GM12878 (cell line): ENCODE measurements around the gene F2RL1. TPM values are rescaled to one million over a fixed set of nuclear protein-coding genes. Genes with fewer than 3 reads are reported as not detected.
"Not testable (repeated sequence)": the region's sequence is repeated elsewhere in the genome, so short reads cannot be mapped to it uniquely, and the experiment has no call there.

ENCODE experiments used
- ATAC-seq: fragments of 200-7000 bp; cut with Tn5 transposase; 3 replicates; pipeline ENCODE4 v1.9.1; 2020; ENCODE audit warnings: mild to moderate bottlenecking, moderate library complexity
- BruUV-seq: library from RNA; stranded (reverse); fragments of 400-500 nt; replicated peaks from 2 replicates; lab custom pipeline; 2021; lab: Mats Ljungman, UMichigan
- CTCF ChIA-PET: fragments of 300-600 bp; sonication (Branson Sonifier 250); formaldehyde crosslinking; extraction: SDS; loops from one replicate; lab custom pipeline; 2021; ENCODE audit warnings: inconsistent platforms; lab: Yijun Ruan, JAX
- POLR2A ChIA-PET: fragments of 350-600 bp; formaldehyde crosslinking; extraction: SDS; loops from one replicate; lab custom pipeline; 2021; ENCODE audit warnings: inconsistent platforms; lab: Charles Lee
- RAD21 ChIA-PET: fragments of 300-600 bp; sonication (Branson Sonifier 250); formaldehyde crosslinking; loops from one replicate; lab custom pipeline; 2023; ENCODE audit warnings: antibody characterized with exemption; ENCODE audit not compliant: unreplicated experiment; lab: Charles Lee
- SMC1A ChIA-PET: fragments of 300-600 bp; sonication (Branson Sonifier 250); formaldehyde crosslinking; loops from one replicate; lab custom pipeline; 2023; ENCODE audit not compliant: unreplicated experiment, uncharacterized antibody; lab: Charles Lee
- DNase-seq: peaks from one replicate; pipeline ENCODE4 v3.0.0-alpha.2; 2011; ENCODE audit warnings: low read depth, low spot score
- FAIRE-seq: peaks from 3 replicates; lab custom pipeline; 2011; peaks lifted over from hg19 to GRCh38; lab: Jason Lieb, UNC
- H2AFZ ChIP-seq: 2 replicates; pipeline ENCODE4 v1.6.0; 2011; ENCODE audit warnings: low read depth, low read length, control low read depth; ENCODE audit not compliant: control insufficient read depth
- H3K27ac ChIP-seq: 2 replicates; pipeline ENCODE4 v1.5.1; 2011; ENCODE audit warnings: control low read depth; ENCODE audit not compliant: control insufficient read depth, insufficient read depth
- H3K27me3 ChIP-seq, 2 experiments: replicated peaks in 1 of 2; 2 replicates each; pipeline versions ENCODE4 v1.6.0 to v1.6.1; 2011; ENCODE audit warnings: low read length in 1 of 2; ENCODE audit not compliant: control insufficient read depth in 2 of 2, insufficient read depth in 2 of 2
- H3K36me3 ChIP-seq, 2 experiments: 2 replicates each; pipeline ENCODE4 v1.5.1; 2011; ENCODE audit warnings: low read length in 1 of 2; ENCODE audit not compliant: control insufficient read depth in 2 of 2, insufficient read depth in 2 of 2
- H3K4me1 ChIP-seq: 2 replicates; pipeline ENCODE4 v1.6.1; 2011; ENCODE audit warnings: mild to moderate bottlenecking, low read length, moderate library complexity, mixed read lengths; ENCODE audit not compliant: control insufficient read depth, insufficient read depth
- H3K4me2 ChIP-seq: 2 replicates; pipeline ENCODE4 v1.6.0; 2011; ENCODE audit warnings: control low read depth; ENCODE audit not compliant: control insufficient read depth, insufficient read depth
- H3K4me3 ChIP-seq: fragments of 200-600 bp; sonication (generic); 2 replicates; pipeline ENCODE4 v1.5.1; 2016
- H3K79me2 ChIP-seq: 2 replicates; pipeline ENCODE4 v1.6.0; 2011; ENCODE audit warnings: low read length; ENCODE audit not compliant: control insufficient read depth, insufficient read depth
- H3K9ac ChIP-seq: 2 replicates; pipeline ENCODE4 v1.8.0; 2011; ENCODE audit warnings: low read length, control low read depth, mixed read lengths; ENCODE audit not compliant: control insufficient read depth, insufficient read depth
- H3K9me3 ChIP-seq: replicated peaks from 3 replicates; pipeline ENCODE4 v1.5.1; 2011; ENCODE audit warnings: mild to moderate bottlenecking, low read length; ENCODE audit not compliant: control insufficient read depth, insufficient read depth
- H4K20me1 ChIP-seq: 2 replicates; pipeline ENCODE4 v1.6.0; 2011; ENCODE audit not compliant: control insufficient read depth, insufficient read depth
- DPF2 ChIP-seq: fragments of 450-650 bp; IDR thresholded peaks from 2 replicates; pipeline ENCODE4 v1.6.1; 2017; ENCODE audit warnings: mild to moderate bottlenecking
- EP300 ChIP-seq, 2 experiments: fragments of 150-350 bp in 1 of 2; IDR thresholded peaks; 2 replicates each; pipeline ENCODE4 v1.6.1; 2011 to 2012; ENCODE audit warnings: low read depth in 2 of 2, low read length in 2 of 2, borderline replicate concordance in 1 of 2, improper control_type of control experiment in 1 of 2, inconsistent platforms in 1 of 2; ENCODE audit not compliant: control insufficient read depth in 1 of 2
- EZH2 ChIP-seq: IDR thresholded peaks from 2 replicates; pipeline ENCODE4 v1.6.1; 2012; ENCODE audit warnings: low read depth, mild to moderate bottlenecking, control low read depth, inconsistent platforms, low read length, borderline replicate concordance; ENCODE audit not compliant: control insufficient read depth
- IRF4 ChIP-seq: IDR thresholded peaks from 2 replicates; pipeline ENCODE4 v1.6.1; 2011; ENCODE audit warnings: low read depth, low read length
- JUND ChIP-seq: IDR thresholded peaks from 2 replicates; pipeline ENCODE4 v1.6.1; 2012; ENCODE audit warnings: low read depth, mild to moderate bottlenecking, low read length, improper control_type of control experiment, moderate library complexity
- MTA3 ChIP-seq: IDR thresholded peaks from 2 replicates; pipeline ENCODE4 v1.6.1; 2012; ENCODE audit warnings: low read length, inconsistent platforms, borderline replicate concordance
- MYC ChIP-seq: IDR thresholded peaks from 2 replicates; pipeline ENCODE4 v1.6.1; 2011; ENCODE audit warnings: mild to moderate bottlenecking, low read length, moderate library complexity, inconsistent platforms; ENCODE audit not compliant: insufficient read depth, insufficient replicate concordance, insufficient read length, severe bottlenecking
- NRF1 ChIP-seq: conservative IDR thresholded peaks from 2 replicates; pipeline ENCODE4 v1.6.1; 2011; ENCODE audit warnings: mild to moderate bottlenecking, low read depth, low read length, improper control_type of control experiment
- POLR2AphosphoS5 ChIP-seq: IDR thresholded peaks from 2 replicates; pipeline ENCODE4 v1.6.1; 2011; ENCODE audit warnings: mild to moderate bottlenecking, low read length, inconsistent platforms
- PRDM15 ChIP-seq: fragments of 450-650 bp; formaldehyde crosslinking; IDR thresholded peaks from 2 replicates; pipeline ENCODE4 v1.4.0; 2020; ENCODE audit warnings: mild to moderate bottlenecking, moderate library complexity
- SIX5 ChIP-seq: IDR thresholded peaks from 2 replicates; pipeline ENCODE4 v1.6.1; 2011; ENCODE audit warnings: mild to moderate bottlenecking, low read depth, low read length, moderate library complexity; ENCODE audit not compliant: severe bottlenecking
- STAT1 ChIP-seq: fragments of 450-650 bp; conservative IDR thresholded peaks from 2 replicates; pipeline ENCODE4 v1.6.1; 2014; ENCODE audit warnings: antibody characterized with exemption, mild to moderate bottlenecking
- ZZZ3 ChIP-seq: IDR thresholded peaks from 2 replicates; pipeline ENCODE4 v1.6.1; 2011; ENCODE audit warnings: low read depth; ENCODE audit not compliant: control insufficient read depth, insufficient read length
- WGBS: methylation state at CpG from one replicate; pipeline ENCODE4 v1.1.6; 2016; ENCODE audit warnings: low lambda C conversion rate; ENCODE audit not compliant: insufficient replicate concordance, insufficient coverage; ENCODE audit errors: missing lambda C conversion rate; 5-methylcytosine and 5-hydroxymethylcytosine counted together
- in situ Hi-C: fragments of 300-500 bp; cut with MboI; formaldehyde crosslinking; loops from 9 replicates; pipeline ENCODE4 v1.14.3; 2018; ENCODE audit warnings: mixed read lengths
- intact Hi-C: fragments of 100-400 bp; cut with micrococcal nuclease; formaldehyde crosslinking; loops from one replicate; pipeline ENCODE4 v1.14.2; 2022; ENCODE audit not compliant: unreplicated experiment
- polyA plus RNA-seq, 11 experiments: library from polyadenylated mRNA; depleted of rRNA in 4 of 11; unstranded in 6 of 11; stranded (reverse) in 5 of 11; fragments of >200 nt; fragmentation: Nextera tagmentation in 4 of 11; fragmentation: Illumina TruSeq in 1 of 11; extraction: Ambion mirVana in 4 of 11; extraction: Trizol in 1 of 11; gene quantifications; 1 replicate in 1 of 11; 2 replicates in 10 of 11; pipeline versions ENCODE4 v1.2.1 to v1.2.3, GENCODE V29; 2011 to 2016; ENCODE audit warnings: inconsistent platforms in 2 of 11, missing spikeins in 2 of 11, low read depth in 1 of 11
- total RNA-seq, 4 experiments: library from RNA; depleted of rRNA in 3 of 4; stranded (reverse); fragments of >200 nt in 3 of 4; fragmentation: Illumina TruSeq in 1 of 4; extraction: Trizol in 1 of 4; gene quantifications; 2 replicates each; pipeline versions ENCODE4 v1.2.1 to v1.2.3, GENCODE V29; 2013 to 2021

Gene F2RL1
- total and polyA plus RNA-seq, 10 of the 15 experiments (the other 5 are each of a cell fraction or from before 2014, with no cell fraction given): 0.04 to 0.10 TPM; not detected in 8

- H3K4me2 ChIP-seq, POLR2A ChIA-PET, H3K36me3 ChIP-seq, BruUV-seq, ATAC-seq, intact Hi-C loops, SMC1A ChIA-PET, H3K27me3 ChIP-seq, DNase-seq, H3K27ac ChIP-seq, CTCF ChIA-PET, H4K20me1 ChIP-seq, H2AFZ ChIP-seq, FAIRE-seq, H3K4me1 ChIP-seq, H3K9me3 ChIP-seq, H3K79me2 ChIP-seq, in situ Hi-C loops, H3K4me3 ChIP-seq, H3K9ac ChIP-seq, RAD21 ChIA-PET: not testable (repeated sequence)
- WGBS: 93% methylated on average over 19 of the region's 32 CpGs
Measured at GRCh38 chr5:76812209-76812608, 6.6 kb upstream of the F2RL1 start.

DNA sequence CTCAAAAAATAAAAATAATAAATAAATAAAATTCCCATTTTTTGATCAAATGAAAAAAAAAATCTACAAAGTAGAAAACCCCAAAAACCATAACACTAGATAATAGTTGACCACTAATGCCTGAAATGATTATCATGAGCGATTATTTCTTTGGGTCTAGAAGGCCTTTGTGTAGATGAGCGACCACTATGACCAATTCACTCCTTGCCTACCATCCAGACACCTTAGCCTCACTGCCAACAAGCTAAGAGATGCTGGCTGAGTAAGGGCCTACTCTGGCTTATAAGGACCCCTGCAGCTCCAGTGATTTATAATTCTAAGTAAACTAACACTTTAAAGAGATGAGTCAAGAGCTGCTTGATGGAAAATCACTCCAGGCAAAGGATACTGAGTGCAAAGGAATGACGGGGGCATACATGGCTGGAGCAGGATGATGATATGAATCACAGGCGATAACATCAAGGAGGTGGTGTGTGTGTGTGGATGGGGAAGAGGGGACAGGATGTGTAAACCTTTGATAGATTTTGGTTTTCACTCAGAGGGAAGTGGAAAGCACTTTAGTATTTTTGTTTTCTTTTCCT is 4.8 kb upstream of the F2RL1 start:
- FAIRE-seq (no peak), DNase-seq (no peak), ATAC-seq (no peak)
- Histone ChIP-seq H3K27ac (no peak overlapping the region), H2AFZ (no peak overlapping the region), H3K4me3 (no peak overlapping the region), H3K4me1 (no peaks in the 10 kb centered on the region), H3K4me2 (no peak overlapping the region), H4K20me1 (no peaks in the 10 kb centered on the region), H3K9ac (no peak overlapping the region)
- ChIA-PET CTCF (no interaction called here), SMC1A (no interaction called here), POLR2A (no interaction called here), RAD21 (no interaction called here)
- 59% methylated on average over 4 of the region's 4 CpGs for whole genome bisulfite sequencing
- in situ Hi-C loops: no loop called here
- BruUV-seq: no TSS peak
- no peak for TF ChIP-seq PRDM15
- TF ChIP-seq EZH2: no peak
- no peak for TF ChIP-seq POLR2AphosphoS5
- TF ChIP-seq NRF1: no peak
- no peak for TF ChIP-seq DPF2
- no peak for TF ChIP-seq ZZZ3
- no peak for TF ChIP-seq JUND
- no peak for TF ChIP-seq IRF4
- no peak for TF ChIP-seq SIX5
- TF ChIP-seq STAT1: no peak
- no peak for TF ChIP-seq MTA3
- no peak for TF ChIP-seq EP300 (IDR thresholded peaks at IDR 0.05; ENCODE audit: borderline replicate concordance in 1 of 2, control insufficient read depth in 1 of 2, low read depth in 2 of 2, low read length in 2 of 2)
- no peak for TF ChIP-seq MYC
- TF ChIP-seq, all 136 proteins: peak for 0
- intact Hi-C loops: no loop called here
- Histone ChIP-seq H3K27me3 (peaks cover 4 to 9% of the 10 kb centered on the region in 2 experiments), H3K9me3 (no peaks in the 10 kb centered on the region; the same call in 2 of the 3 replicates), H3K79me2 (no peaks in the 10 kb centered on the region), H3K36me3 (no peaks in the 10 kb centered on the region)
